Measurements from ENCODE around the gene HDDC3. TPM values are rescaled to one million over a fixed set of nuclear protein-coding genes. Genes with fewer than 3 reads are reported as not detected.

Gene HDDC3
- polyA plus RNA-seq, 3 donors, result 11.6 to 19.7 (median 14.8) TPM

GRCh38 chr15:90938261-90938660 lies 5.9 kb upstream of the HDDC3 start:
- no peak for DNase-seq
- intact Hi-C loops (cut with micrococcal nuclease), result no loop called here

GRCh38 chr15:90936823-90937222 lies 4.5 kb upstream of the HDDC3 start:
- Histone ChIP-seq H3K36me3 (replicated peaks in 1 of 2; ENCODE audit: control insufficient read depth in 1 of 2, insufficient read depth in 2 of 2, low read length in 2 of 2) (peaks cover 23 to 36% of the 10 kb centered on the region in 2 donors), H3K9me3 (replicated peaks in 1 of 2; ENCODE audit: control insufficient read depth in 1 of 2, insufficient read depth in 1 of 2, low read length in 2 of 2) (no peaks in the 10 kb centered on the region), H2AFZ (ENCODE audit: insufficient read depth, low read depth, low read length, poor library complexity, severe bottlenecking) (no peak overlapping the region), H3K27ac (ENCODE audit: low read depth in 1 of 2, low read length in 2 of 2) (no peak overlapping the region), H3K4me1 (ENCODE audit: control insufficient read depth in 1 of 2, insufficient read depth in 2 of 2, low read length in 2 of 2) (peaks cover 30 to 44% of the 10 kb centered on the region in 2 donors), H3K4me2 (replicated peaks; ENCODE audit: extremely low read depth, low read length, poor library complexity, severe bottlenecking) (no peak overlapping the region), H4K20me1 (ENCODE audit: insufficient read depth, low read length) (no peaks in the 10 kb centered on the region), H3K27me3 (ENCODE audit: control insufficient read depth in 2 of 2, insufficient read depth in 2 of 2, low read length in 2 of 2) (no peaks in the 10 kb centered on the region), H3K9ac (ENCODE audit: insufficient read depth, low read length, poor library complexity, severe bottlenecking) (no peak overlapping the region), H3K4me3 (replicated peaks in 1 of 3; ENCODE audit: low read depth in 2 of 3, low read length in 3 of 3) (no peak overlapping the region), H3K79me2 (ENCODE audit: insufficient read depth, low read length) (peaks cover 15% of the 10 kb centered on the region)
- Mint-ChIP-seq H3K9me3 (no peaks in the 10 kb centered on the region), H3K27me3 (ENCODE audit: low read depth in 3 of 3) (peaks cover 0 to 2% (median 2%) of the 10 kb centered on the region in 3 donors), H3K36me3 (peaks cover 38 to 44% of the 10 kb centered on the region in 2 donors), H3K4me3 (no peak overlapping the region), H3K27ac (no peak overlapping the region), H3K4me1 (peaks cover 28% of the 10 kb centered on the region)
- intact Hi-C loops (cut with micrococcal nuclease), result no loop called here
- TF ChIP-seq CTCF (IDR thresholded peaks at IDR 0.05), result no peak
- WGBS (ENCODE audit: insufficient coverage), result no CpG with 5 or more reads among the region's 1 CpG
- DNase-seq, result no peak

More at GRCh38 chr15:90938261-90938660, 5.9 kb upstream of the HDDC3 start:
- Mint-ChIP-seq H3K36me3 (peaks cover 52 to 59% of the 10 kb centered on the region in 2 donors), H3K4me3 (no peak overlapping the region), H3K27ac (no peak overlapping the region), H3K4me1 (peaks cover 23% of the 10 kb centered on the region), H3K27me3 (ENCODE audit: low read depth in 3 of 3) (peaks cover 0 to 2% (median 2%) of the 10 kb centered on the region in 3 donors), H3K9me3 (no peaks in the 10 kb centered on the region)
- H3K4me1 ChIP-seq (ENCODE audit: control insufficient read depth in 1 of 2, insufficient read depth in 2 of 2, low read length in 2 of 2), result peaks cover 22 to 33% of the 10 kb centered on the region in 2 donors
- peaks cover 15% of the 10 kb centered on the region for H3K79me2 ChIP-seq (ENCODE audit: insufficient read depth, low read length)
- no peaks in the 10 kb centered on the region for H3K9me3 ChIP-seq (replicated peaks in 1 of 2; ENCODE audit: control insufficient read depth in 1 of 2, insufficient read depth in 1 of 2, low read length in 2 of 2)
- WGBS (ENCODE audit: insufficient coverage), result 100% methylated on average over 2 of the region's 5 CpGs
- no peaks in the 10 kb centered on the region for H4K20me1 ChIP-seq (ENCODE audit: insufficient read depth, low read length)
- peaks cover 37 to 50% of the 10 kb centered on the region in 2 donors for H3K36me3 ChIP-seq (replicated peaks in 1 of 2; ENCODE audit: control insufficient read depth in 1 of 2, insufficient read depth in 2 of 2, low read length in 2 of 2)
- no peak overlapping the region for H3K27ac ChIP-seq (ENCODE audit: low read depth in 1 of 2, low read length in 2 of 2)
- H2AFZ ChIP-seq (ENCODE audit: insufficient read depth, low read depth, low read length, poor library complexity, severe bottlenecking), result no peak overlapping the region
- TF ChIP-seq CTCF (IDR thresholded peaks at IDR 0.05), result no peak
- no peak overlapping the region for H3K4me2 ChIP-seq (replicated peaks; ENCODE audit: extremely low read depth, low read length, poor library complexity, severe bottlenecking)
- H3K27me3 ChIP-seq (ENCODE audit: control insufficient read depth in 2 of 2, insufficient read depth in 2 of 2, low read length in 2 of 2), result no peaks in the 10 kb centered on the region
- H3K9ac ChIP-seq (ENCODE audit: insufficient read depth, low read length, poor library complexity, severe bottlenecking), result no peak overlapping the region
- no peak overlapping the region for H3K4me3 ChIP-seq (replicated peaks in 1 of 3; ENCODE audit: low read depth in 2 of 3, low read length in 3 of 3)
